HS-5 (cell line): Measurements from ENCODE around the gene MRPS35.
"Not testable (repeated sequence)": the region's sequence is repeated elsewhere in the genome, so short reads cannot be mapped to it uniquely, and the experiment has no call there.

Source experiments
- DNase-seq: peaks from one replicate; pipeline ENCODE4 v3.0.0-alpha.2; 2012; ENCODE audit warnings: low read depth

The MRPS35 gene

DNA sequence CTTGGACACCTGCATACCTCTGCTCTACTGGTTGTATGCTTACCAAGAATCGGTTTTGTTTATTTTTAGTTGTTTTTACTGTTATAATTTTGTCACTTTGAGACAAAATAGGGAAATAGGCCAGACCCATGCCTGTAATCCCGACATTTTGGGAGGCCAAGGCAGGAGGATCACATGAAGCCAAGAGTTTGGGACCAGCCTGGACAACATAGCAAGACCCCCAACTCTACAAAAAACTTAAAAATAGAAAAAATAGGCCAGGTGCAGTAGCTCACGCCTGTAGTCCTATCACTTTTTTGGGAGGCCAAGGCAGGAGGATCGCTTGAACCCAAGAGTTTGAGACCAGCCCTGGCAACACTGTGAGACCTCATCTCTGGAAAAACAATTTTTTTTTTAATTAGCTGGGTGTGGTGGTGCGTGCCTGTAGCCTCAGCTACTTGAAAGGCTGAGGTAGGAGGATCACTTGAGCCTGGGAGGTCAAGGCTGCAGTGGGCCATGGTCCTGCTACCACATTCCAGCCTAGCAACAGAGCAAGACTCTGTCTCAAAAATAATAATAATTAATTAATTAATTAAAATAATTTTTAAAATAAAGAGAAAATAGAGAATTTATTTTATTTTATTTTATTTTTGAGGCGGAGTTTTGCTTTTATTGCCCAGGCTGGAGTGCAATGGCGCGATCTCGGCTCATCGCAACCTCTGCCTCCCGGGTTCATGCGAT is 1.3 kb upstream of the MRPS35 start:
- no peak for DNase-seq

DNA sequence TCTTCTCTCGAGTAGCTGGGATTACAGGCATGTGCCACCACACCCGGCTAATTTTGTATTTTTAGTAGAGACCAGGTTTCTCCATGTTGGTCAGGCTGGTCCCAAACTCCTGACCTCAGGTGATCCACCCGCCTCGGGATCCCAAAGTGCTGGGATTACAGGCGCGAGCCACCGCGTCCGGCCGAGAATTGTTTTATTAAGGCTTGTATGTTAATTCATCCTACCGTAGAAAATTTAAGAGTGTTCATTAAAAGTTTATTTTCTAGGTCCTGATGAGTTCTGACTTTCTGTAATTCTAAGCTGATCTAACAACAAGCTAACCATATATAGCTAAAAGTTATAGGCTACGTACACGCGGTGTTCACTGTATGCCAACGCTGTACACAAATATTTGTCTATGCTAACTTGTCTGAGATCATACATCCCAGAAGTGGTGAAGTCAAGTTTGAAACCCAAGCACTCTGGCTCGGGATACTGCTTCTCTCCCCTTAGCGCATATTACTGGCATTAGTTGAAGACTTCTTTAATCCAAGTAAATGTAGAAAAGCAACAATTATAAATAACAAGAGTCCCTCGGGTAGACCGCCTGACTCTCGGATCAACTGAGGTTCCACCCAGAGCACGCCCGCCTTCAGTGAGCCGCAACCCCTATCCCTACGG is 570 bp upstream of the MRPS35 start:
- no peak for DNase-seq

DNA sequence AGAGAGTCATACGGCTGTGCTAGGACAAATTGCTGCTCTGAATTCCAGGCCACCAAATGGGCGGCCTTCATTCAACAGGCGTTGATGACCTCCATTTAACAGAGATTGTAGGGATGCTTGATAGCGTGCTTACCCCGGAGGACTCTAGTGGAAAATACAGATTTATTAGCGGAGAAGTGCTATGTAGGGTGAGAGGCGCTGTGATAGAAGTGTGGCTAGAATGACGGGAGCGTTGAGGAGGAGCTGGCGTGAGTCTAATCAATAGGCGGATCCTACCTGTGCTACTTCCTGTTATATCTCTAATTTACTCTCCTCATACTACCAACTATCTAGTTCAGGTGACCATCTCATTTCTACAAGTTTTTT is 668 bp downstream of the MRPS35 start:
- no peak for DNase-seq

DNA sequence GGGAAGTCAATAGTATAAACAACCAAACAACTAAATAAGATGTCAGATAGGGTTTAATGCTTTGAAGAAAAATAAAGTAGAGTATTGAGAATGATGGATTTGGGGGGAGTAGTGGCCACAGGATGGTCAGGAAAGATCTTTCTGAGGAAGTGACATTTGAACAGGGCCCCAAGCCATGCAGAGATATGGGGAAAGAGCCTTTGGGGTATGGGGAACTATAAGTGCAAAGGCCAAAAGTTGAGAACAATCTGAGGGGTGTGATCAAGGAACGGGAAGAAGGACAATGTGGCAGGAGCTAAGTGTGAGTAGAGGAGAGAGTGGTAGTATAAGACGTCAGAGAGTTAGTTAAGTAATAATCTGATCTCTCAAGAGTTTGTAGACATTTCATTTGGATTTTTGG is 1.3 kb downstream of the MRPS35 start:
- no peak for DNase-seq

DNA sequence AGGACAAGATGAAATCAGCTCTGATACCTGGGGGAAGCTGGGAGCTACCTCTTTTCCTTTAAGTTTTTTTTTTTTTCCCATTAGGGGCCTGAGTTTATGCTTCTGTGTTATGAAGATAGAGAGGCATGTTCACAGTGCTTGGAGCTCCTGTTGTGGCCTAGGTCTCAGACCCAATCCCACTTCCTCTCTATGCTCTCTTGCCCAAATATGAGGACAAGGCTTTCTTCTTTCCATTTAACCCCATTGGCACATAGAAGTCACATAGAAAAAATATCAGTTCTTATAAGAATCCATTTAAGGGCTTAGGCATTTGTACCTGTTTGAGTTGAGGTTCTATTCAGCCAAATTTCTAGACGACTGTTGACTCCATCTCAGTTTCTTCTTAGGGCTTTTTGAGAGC is 12.6 kb downstream of the MRPS35 start:
- DNase-seq: no peak

DNA sequence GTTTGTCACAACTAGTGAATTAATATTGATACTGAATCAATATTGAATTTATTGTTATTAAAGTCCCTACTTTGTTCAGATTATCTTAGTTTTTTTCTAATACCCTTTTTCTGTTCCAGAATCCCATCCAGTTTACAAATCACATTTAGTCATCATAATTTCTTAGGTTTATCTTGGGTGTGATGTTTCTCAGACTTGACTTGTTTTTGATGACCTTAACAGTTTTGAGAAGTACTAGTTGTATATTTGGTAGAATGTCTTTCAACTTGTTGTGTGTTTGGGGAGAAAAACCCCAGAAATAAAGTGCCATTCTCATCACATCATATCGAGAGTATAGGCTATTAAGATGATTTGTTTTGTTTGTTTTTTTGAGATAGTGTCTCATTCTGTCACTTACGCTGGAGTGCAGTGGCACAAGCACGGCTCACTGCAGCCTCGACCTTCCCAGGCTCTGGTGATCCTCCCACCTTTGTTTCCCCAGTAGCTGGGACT is 19.5 kb downstream of the MRPS35 start:
- DNase-seq: no peak

DNA sequence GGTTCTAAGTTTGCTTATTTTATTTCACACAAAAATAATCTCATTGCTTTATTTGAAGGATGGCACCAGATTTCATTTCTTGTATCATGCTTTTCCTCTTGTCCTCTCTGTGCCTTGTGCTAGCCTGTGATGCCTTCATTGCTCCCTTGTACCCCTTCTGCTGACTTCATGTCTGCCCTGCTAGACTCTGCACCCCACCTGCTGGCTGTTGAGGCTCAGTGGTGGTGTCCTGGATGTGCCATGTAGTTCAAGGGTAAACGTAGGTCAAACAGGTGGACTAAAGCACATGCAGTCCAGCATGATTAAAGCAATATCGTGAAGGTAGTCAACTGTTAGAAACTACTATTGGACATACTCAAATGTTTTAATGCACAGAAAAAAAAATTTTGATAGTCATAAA is 21.6 kb downstream of the MRPS35 start:
- DNase-seq: no peak

DNA sequence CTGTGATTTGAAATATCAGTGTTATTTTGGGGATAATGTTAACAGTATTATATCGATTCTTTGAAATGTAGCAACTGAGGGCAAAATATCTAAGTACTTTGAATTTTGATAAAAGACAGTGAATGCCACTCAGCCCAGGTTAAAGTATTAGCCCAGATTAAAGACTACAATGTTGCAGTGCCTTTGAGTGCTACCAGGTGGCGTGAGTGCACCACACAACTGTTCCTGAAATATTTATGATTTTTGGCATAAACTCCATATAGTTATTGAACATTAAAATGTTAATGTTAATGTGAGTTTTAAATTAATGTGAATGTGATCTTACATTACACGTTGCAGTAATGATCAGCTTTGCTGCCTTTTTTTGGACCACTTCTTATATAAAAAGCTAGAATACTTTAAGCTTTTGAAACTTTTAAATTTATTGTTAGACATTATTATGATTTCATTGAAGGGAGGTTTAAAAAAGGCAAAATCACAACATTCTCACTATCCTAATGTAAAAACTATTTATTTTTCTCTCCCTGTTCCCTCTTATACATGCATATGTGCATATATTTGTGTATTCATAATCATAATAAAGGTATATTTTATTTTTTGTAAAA is 22.5 kb downstream of the MRPS35 start:
- peak; percentile 26 for DNase-seq

DNA sequence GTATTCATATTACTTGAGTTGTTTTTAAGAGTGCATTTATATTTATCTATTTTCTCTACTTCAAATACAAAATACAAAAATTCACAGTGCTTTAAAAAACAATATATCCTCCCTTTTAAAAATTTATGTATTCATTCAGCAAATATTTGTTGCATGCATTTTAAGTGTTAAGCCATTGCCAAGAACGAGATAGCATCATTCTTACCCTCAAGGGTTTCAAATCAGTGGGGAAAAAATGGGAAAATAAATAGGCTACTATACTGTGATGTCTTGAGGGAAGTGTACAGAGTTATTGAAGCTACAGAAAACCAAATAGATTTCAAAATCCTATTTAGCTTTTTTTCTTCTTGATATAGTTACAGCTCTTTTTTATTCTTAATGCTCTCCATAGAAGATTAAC is 23.2 kb downstream of the MRPS35 start:
- DNase-seq: no peak

DNA sequence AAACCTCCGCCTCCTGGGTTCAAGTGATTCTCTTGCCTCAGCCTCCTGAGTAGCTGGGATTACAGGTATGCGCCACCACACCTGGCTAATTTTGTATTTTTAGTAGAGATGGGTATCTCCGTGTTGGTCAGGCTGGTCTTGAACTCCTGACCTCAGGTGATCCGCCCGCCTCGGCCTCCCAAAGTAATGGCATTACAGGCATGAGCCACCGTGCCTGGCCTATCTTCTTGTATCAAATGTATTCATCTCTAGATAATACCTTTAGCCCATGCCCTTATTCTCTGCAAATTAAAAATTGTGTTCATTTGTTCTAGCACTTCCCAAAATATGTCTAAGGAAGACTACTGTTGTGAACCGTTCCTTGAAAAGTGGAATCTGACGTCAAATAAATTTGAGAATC is 23.7 kb downstream of the MRPS35 start:
- not testable (repeated sequence) for DNase-seq

DNA sequence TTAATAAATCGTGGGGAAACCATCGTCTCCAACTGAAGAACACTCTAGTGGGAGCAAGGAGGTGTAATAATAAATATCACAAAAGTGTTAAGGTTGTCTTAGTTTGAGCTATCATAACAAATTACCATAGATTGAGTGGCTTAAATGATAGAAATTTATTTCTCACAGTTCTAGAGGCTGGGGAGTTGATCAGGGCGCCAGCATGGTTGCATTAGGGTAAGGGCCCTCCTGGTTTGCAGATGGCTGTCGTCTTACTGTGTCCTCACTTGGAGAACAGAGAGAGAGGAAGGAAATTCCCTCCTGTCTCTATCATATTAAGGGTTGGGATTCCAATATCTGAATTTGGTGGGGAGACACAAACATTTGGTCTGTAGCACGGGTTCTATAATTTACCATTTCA is 33.0 kb downstream of the MRPS35 start:
- DNase-seq: no peak

DNA sequence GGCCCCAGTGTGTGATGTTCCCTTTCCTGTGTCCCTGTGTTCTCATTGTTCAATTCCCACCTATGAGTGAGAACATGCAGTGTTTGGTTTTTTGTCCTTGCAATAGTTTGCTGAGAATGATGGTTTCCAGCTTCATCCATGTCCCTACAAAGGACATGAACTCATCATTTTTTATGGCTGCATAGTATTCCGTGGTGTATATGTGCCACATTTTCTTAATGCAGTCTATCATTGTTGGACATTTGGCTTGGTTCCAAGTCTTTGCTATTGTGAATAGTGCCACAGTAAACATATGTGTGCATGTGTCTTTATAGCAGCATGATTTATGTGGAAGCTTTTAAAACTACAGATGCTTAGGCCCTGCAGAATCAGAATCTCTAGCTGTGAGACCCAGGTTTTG is 35.1 kb downstream of the MRPS35 start:
- not testable (repeated sequence) for DNase-seq

DNA sequence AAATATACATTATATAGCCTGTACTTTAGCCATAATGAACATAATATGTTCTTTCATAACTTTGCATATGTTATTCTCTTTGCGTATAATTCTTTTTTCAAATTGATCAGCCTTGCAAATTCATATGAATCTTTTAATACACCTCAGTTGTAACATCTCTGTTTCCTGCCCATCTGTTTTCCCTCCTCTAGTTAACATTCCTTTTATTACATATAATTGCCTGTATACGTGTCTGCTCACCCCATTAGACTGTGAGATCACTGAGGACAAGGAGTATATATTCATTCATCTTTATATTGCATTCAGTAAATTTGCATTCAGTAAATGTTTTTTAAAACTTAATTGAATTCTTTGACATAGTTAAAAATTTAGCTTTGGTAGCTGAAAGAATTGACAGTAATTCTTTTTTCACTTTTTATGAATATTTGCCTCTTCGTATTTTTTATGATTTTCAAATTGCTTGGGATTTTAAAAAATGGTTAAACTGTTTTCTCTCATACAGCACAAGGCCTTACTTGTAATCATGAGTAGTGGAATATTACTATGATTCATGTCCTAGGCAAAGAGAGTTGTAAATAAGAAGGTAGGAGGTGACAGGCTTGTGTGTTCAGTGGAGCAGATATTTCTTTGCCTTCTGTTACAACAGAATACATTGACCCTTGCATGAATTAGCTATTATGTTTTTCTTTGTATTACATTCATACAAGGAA is 36.6 kb downstream of the MRPS35 start:
- no peak for DNase-seq

DNA sequence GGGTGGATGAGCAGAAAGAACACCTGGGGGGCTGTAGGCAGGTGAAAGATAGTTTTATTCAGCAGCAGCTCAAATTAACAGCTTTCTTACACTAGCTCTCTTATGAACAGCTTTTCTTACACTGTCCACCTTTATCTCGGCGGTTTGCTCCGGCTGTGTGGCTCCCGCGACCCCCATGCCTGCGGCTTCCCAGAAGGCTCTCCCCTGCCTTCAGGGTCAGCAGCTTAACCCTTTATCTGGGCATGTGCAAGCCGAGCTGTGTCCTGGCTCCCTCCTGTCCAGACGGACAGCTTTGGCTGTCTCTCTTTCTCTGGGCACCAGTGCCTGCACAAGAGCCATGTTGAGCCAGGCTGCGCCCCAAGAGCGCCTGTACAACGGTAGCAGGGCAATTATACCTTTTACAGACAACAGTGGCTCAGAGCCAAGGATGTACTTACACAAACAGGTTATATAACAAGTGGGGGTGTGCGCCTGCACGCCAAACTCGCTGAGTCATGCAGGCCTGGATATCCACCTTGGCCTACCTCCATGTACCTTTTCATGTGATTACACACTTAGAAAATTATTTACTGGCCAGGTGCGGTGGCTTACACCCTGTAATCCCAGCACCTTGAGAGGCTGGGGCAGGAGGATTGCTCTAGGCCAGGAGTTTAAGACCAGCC is 40.9 kb downstream of the MRPS35 start:
- no peak for DNase-seq

DNA sequence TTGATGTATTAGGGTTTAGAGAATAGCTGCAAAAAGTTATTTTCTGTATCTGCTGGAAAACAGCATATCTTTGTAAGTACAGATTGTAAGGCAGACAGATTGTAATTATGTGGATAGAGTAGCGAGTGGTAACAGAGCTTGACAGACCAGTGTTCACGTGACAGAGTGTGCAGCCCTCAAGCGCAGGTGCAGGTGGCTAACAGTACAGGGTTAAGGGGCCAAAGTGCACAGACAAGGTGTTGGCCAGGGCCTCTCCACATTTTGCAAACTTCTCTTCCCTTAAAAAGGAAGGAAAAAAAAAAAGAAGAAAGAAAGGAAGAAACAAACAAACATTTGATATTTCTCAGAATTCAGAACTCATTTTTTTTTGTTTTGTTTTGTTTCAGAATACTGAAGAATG is 44.2 kb downstream of the MRPS35 start:
- no peak for DNase-seq

DNA sequence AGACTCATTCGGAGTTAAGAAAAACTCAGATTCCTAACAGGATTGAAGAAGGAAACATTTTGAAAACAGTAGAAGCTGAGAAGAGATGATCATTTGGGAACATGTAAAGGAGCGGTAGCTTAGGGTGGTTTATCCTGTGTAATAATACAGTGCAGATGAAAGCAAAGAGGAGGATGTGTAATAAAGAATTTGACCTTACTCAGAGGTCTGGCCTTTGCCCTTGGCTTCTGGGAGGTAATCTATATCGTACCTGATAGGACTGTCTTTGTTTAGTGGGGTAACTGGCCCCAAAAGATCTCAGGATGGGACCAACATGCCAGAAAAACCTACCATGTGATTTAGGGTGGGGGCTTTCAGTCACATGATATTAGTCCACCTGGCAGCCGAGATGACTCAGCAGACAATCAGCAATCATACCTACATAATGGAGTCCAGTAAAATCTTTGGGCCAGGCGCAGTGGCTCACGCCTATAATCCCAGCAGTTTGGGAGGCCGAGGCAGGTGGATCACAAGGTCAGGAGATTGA is 46.1 kb downstream of the MRPS35 start:
- no peak for DNase-seq

DNA sequence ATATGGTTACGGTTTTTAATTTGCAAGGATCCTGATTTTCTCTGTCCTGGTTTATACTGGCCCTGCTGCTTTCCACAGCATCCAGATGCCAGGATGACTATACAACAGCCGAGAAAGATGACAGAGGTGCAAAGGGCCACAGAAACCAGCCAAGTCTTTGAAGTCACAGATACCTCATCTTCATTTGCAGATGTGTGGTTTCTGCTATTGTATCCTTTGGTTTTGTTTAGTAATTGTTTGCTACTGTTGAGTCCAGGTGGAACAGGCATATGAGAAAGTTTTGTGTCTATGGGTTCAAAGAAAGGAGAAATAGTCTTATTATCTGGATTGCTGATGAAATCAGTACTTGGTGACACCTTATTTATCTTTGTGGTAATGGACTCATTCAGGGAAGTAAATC is 52.1 kb downstream of the MRPS35 start:
- no peak for DNase-seq

DNA sequence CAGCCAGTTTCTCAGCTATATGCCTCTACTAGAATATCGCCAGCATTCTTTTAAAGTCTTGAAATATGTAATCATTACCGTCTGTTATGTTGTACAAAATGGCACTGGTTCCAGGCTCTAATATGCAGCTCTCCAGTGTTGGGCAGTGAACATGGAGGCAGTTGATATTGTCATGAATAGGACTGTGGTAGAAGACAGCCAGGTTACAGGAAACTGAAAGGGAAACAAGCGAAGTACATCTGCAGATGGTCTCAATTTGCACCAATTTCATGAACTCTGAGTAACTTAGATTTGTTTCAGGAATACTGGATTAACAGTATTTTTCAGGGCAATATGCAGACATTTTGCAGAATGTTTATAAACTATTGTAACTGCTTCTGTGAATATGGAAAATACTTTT is 56.0 kb downstream of the MRPS35 start:
- no peak for DNase-seq

DNA sequence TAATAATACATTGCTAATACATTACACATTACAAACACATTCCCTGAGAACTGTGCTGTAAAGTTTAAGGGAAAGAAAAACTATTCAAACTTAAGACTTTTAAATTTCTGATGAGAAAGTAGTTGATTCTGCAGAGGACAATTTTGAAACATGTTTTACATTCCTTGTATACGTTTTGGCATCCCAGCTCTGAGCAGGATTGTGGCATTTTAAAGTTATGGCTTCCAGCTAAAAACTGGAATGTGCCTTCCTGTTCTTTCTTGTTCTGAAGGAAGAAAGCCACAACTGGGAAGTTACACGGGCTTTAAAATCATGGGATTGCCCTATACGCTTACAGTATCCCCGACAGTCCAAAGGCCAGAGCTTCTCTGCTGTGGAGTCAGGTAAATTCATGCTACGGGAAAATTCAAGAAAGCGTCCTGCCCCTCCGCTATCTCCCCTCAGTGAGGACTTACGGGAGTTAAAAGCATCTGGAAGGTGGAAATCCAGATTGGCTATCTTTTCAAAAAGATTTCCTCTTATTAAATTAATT is 58.6 kb downstream of the MRPS35 start:
- no peak for DNase-seq

DNA sequence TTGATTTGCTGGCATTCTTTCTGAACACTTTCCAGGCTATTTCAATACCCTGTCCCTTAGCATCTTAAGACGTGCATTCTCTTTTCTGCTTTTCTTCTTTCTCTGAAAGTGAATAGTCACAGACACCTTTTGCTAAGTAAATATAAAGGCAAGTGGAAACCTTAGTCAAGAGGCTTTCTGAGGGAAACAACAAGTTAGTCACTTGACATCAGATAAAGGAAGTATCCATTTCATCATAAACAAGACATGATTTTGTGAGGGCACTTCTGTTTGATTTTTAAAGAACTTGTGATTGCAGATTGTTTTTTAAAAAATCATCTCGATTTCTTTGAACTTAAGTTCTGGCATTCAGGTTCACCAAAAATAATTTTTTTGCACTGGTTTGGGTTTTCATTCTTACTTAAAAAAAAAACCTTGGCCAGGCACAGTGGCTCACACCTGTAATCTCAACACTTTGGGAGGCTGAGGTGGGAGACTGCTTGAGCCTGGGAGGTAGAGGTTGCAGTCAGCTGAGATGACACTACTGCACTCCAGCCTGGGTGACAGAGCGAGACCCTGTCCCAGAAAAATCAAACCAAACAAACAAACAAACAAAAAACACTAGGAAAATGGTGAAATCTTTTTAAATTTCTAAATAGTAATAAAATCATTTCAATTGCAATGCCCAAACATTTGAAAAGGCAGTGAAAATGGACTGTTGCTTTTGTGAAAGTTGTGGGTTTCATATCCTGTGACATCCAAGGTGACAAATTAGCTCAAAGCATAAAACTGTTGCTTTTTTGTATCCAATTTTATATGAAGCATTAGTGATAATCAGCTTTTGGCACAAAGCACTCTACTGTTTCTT is 61.1 kb downstream of the MRPS35 start:
- no peak for DNase-seq
